G401.6 (cell line): ENCODE data around the gene TEX13C.
"Not testable (repeated sequence)": the region's sequence is repeated elsewhere in the genome, so short reads cannot be mapped to it uniquely, and the experiment has no call there.

Experiments
- FAIRE-seq: peaks from 2 replicates; lab custom pipeline; 2012; peaks lifted over from hg19 to GRCh38; lab: Jason Lieb, UNC

Gene TEX13C

DNA sequence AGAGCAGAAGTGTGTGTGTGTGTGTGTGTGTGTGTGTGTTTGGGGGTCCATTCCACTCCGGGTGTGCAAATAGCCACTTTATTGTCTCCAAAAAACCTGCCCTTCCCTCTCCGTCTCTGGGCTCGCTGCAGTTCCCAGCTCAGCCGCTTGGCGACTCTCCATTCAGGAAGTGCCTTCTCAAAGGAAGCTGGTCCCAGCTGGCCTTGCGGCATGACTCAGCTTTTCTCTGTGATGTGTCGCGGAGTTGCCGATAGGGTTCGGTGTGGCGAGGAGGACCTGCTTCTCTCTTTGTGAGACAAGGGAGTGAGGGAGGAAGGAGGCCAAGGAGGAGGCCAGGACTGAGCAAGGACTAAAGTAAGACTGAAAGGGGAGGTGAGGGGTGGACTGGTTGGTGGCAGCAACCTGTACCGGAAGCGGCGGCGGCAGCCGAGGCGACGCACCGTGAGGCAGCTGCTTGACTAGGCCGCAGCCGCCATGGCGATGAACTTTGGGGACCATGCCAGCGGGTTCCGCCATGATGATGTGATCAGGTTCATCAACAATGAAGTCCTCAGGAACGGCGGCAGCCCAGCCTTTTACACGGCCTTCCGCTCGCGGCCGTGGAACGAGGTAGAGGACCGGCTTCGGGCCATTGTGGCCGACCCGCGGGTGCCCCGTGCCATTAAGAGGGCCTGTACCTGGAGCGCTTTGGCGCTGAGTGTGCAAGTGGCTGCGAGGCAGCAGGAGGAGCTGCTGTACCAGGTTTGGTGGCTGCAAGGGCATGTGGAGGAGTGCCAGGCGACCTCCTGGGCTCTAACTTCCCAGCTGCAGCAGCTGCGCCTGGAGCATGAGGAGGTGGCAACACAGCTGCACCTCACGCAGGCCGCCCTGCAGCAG, at the start of gene TEX13C:
TSS of gene TEX13C (plus strand) at position 226 of the 876 bp plus-strand sequence. CDS start at position 475, 249 bp downstream.
- FAIRE-seq, result no peak

- FAIRE-seq, result no peak
Observed at GRCh38 chrX:125287282-125287681, 32.4 kb upstream of the TEX13C start.

GRCh38 chrX:125288343-125288742, 31.3 kb upstream of the TEX13C start:
- FAIRE-seq, result no peak

- FAIRE-seq, result no peak
Observed at GRCh38 chrX:125289209-125289608, 30.5 kb upstream of the TEX13C start.

DNA sequence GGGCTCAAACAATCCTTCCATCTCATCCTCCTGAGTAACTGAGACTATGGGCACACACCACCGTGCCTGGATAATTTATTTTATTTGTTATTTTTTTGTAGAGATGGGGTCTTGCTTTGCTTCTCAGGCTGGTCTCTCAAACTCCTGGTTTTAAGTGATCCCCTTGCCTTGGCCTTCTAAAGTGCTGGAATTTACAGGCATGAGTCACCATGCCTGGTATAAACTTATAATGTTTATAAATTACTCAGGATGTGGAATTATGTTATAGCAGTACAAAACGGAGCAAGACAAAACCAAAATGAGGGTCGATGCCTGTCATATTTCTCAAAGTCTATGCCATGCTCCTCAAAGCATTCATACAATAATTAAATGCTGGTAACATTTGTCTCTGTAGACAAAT, 29.8 kb upstream of the TEX13C start:
- FAIRE-seq, result no peak

GRCh38 chrX:125291124-125291523, 28.5 kb upstream of the TEX13C start:
- no peak for FAIRE-seq

GRCh38 chrX:125293850-125294780, 25.6 kb upstream of the TEX13C start:
- FAIRE-seq, result no peak

GRCh38 chrX:125295337-125295736, 24.3 kb upstream of the TEX13C start:
- FAIRE-seq, result no peak

- peak; percentile 65 for FAIRE-seq
Observed at GRCh38 chrX:125298871-125299270, 20.8 kb upstream of the TEX13C start.

DNA sequence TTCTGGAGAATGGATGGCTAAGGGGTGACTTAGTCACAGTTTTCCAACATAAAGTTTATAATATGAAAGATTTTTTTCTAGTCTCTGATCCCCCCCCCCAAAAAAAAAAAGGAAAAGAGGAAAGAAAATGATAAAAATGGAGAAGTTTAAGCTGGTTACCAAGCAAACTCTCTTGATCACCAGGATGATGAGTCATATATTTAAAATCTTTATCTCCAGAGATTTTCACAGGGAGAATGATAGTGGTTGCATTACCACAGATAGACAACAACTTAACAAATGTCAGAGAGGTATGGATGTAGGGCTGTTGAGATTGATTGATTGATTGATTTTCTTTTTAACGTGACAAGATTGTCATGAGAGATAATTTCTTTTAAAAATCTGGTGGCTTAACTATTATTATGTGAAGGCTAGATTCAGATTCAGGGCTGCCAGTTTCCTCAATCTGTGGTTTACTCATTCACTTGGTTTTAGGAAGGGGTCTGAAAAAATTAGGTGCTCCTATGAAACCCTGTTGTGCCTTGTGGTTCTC, 13.3 kb upstream of the TEX13C start:
- FAIRE-seq, result no peak

DNA sequence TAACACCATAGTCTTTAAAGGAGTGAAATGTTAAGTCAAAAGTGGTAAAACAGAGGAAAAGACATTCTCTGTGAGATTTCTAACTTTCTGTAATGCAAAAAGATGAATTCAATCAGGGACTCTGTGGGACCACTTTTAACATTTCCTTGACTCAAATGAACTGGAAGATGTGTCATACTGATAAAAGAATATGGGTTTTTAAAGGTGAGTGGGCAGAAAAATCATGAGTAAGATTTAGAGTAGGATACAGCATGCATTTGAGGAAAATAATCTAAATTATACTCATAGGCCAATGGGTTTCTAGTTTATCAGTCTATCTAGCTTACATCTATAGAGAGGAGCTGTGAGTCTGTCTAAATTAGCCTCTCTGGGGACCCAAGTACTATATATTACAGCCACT, 11.0 kb upstream of the TEX13C start:
- no peak for FAIRE-seq

DNA sequence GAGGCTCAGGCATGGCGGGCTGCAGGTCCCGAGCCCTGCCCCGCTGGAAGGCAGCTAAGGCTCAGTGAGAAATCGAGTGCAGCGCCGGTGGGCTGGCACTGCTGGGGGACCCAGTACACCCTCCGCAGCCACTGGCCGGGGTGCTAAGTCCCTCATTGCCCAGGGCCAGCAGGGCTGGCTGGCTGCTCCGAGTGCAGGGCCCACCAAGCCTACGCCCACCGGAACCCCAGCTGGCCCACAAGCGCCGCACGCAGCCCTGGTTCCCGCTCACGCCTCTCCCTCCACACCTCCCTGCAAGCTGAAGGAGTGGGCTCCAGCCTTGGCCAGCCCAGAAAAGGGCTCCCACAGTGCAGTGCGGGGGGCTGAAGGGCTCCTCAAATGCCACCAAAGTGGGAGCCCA, 505 bp upstream of the TEX13C start:
- FAIRE-seq, result not testable (repeated sequence)

DNA sequence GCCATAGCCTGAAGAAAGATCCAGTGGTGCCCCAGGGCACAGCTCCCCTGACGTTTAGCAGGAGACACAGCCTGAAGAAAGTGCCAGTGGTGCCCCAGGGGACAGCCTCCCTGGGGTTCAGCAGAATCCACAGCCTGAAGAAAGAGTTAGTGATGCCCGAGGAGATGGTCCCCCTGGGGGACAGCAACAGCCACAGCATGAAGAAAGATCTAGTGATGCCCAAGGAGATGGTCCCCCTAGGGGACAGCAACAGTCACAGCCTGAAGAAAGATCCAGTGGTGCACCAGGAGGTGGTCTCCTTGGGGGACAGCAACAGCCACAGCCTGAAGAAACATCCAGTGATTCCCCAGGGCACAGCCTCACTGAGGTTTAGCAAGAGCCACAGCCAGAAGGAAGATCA, 2.8 kb downstream of the TEX13C start:
- FAIRE-seq, result no peak

- no peak for FAIRE-seq
Observed at GRCh38 chrX:125326599-125326998, 6.9 kb downstream of the TEX13C start.

GRCh38 chrX:125327891-125328290, 8.2 kb downstream of the TEX13C start:
- no peak for FAIRE-seq

DNA sequence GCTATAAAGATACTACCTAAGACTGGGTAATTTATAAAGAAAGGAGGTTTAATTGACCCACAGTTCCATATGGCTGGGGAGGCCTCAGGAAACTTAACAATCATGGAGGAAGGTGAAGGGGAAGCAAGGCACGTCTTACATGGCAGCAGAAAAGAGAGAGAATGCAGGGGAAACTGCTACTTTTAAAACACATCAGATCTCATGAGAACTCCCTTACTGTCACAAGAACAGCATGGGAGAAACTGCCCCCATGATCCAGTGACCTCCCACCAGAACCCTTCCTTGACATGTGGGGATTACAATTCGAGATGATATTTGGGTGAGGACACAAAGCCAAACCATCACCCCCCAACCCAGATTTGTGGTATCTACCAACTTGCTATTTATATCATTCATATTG, 13.9 kb downstream of the TEX13C start:
- FAIRE-seq, result no peak

DNA sequence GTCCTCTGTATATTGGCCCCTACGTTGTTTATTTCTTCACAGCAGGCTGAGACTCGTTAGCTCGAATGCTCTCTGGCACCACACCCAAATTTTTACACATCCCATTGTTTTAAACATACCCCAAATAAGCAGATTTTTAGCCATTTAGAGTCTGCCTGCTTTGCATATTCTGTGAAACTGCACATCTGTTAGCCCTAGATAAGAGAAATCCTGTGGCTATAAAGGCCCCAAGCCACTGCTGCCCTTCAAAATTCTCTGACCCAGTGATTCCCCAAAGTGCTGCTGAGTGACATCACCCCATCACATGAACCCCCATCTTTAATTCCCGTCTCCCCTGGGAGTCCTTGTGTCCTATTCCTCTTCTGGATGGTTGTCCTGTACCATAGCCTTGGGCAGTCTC, 20.8 kb downstream of the TEX13C start:
- FAIRE-seq, result no peak

DNA sequence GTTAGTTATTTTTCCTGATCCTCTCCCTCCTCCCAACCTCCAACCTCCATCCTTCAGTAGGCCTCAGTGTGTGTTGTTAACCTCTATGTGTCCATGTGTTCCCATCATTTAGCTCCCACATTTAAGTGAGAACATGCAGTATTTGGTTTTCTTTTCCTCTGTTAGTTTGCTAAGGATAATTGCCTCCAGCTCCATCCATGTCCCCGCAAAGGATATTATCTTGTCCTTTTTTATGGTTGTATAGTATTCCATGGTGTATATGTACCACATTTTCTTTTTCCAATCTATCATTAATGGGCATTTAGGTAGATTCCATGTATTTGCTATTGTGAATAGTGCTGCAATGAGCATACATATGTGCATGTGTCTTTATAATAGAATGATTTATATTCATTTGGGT, 54.5 kb downstream of the TEX13C start:
- FAIRE-seq, result no peak
